GM12878 (cell line): ENCODE data around the gene TAS2R42. TPM values are rescaled to one million over a fixed set of nuclear protein-coding genes. Genes with fewer than 3 reads are reported as not detected.

Experiments
- ATAC-seq: fragments of 200-7000 bp; cut with Tn5 transposase; 3 replicates; pipeline ENCODE4 v1.9.1; 2020; ENCODE audit warnings: mild to moderate bottlenecking, moderate library complexity
- BruUV-seq: library from RNA; stranded (reverse); fragments of 400-500 nt; replicated peaks from 2 replicates; lab custom pipeline; 2021; lab: Mats Ljungman, UMichigan
- CTCF ChIA-PET: fragments of 300-600 bp; sonication (Branson Sonifier 250); formaldehyde crosslinking; extraction: SDS; loops from one replicate; lab custom pipeline; 2021; ENCODE audit warnings: inconsistent platforms; lab: Yijun Ruan, JAX
- POLR2A ChIA-PET: fragments of 350-600 bp; formaldehyde crosslinking; extraction: SDS; loops from one replicate; lab custom pipeline; 2021; ENCODE audit warnings: inconsistent platforms; lab: Charles Lee
- RAD21 ChIA-PET: fragments of 300-600 bp; sonication (Branson Sonifier 250); formaldehyde crosslinking; loops from one replicate; lab custom pipeline; 2023; ENCODE audit warnings: antibody characterized with exemption; ENCODE audit not compliant: unreplicated experiment; lab: Charles Lee
- SMC1A ChIA-PET: fragments of 300-600 bp; sonication (Branson Sonifier 250); formaldehyde crosslinking; loops from one replicate; lab custom pipeline; 2023; ENCODE audit not compliant: unreplicated experiment, uncharacterized antibody; lab: Charles Lee
- DNase-seq: peaks from one replicate; pipeline ENCODE4 v3.0.0-alpha.2; 2011; ENCODE audit warnings: low read depth, low spot score
- FAIRE-seq: peaks from 3 replicates; lab custom pipeline; 2011; peaks lifted over from hg19 to GRCh38; lab: Jason Lieb, UNC
- H2AFZ ChIP-seq: 2 replicates; pipeline ENCODE4 v1.6.0; 2011; ENCODE audit warnings: low read depth, low read length, control low read depth; ENCODE audit not compliant: control insufficient read depth
- H3K27ac ChIP-seq: 2 replicates; pipeline ENCODE4 v1.5.1; 2011; ENCODE audit warnings: control low read depth; ENCODE audit not compliant: control insufficient read depth, insufficient read depth
- H3K27me3 ChIP-seq, 2 experiments: replicated peaks in 1 of 2; 2 replicates each; pipeline versions ENCODE4 v1.6.0 to v1.6.1; 2011; ENCODE audit warnings: low read length in 1 of 2; ENCODE audit not compliant: control insufficient read depth in 2 of 2, insufficient read depth in 2 of 2
- H3K36me3 ChIP-seq, 2 experiments: 2 replicates each; pipeline ENCODE4 v1.5.1; 2011; ENCODE audit warnings: low read length in 1 of 2; ENCODE audit not compliant: control insufficient read depth in 2 of 2, insufficient read depth in 2 of 2
- H3K4me1 ChIP-seq: 2 replicates; pipeline ENCODE4 v1.6.1; 2011; ENCODE audit warnings: mild to moderate bottlenecking, low read length, moderate library complexity, mixed read lengths; ENCODE audit not compliant: control insufficient read depth, insufficient read depth
- H3K4me2 ChIP-seq: 2 replicates; pipeline ENCODE4 v1.6.0; 2011; ENCODE audit warnings: control low read depth; ENCODE audit not compliant: control insufficient read depth, insufficient read depth
- H3K4me3 ChIP-seq: fragments of 200-600 bp; sonication (generic); 2 replicates; pipeline ENCODE4 v1.5.1; 2016
- H3K79me2 ChIP-seq: 2 replicates; pipeline ENCODE4 v1.6.0; 2011; ENCODE audit warnings: low read length; ENCODE audit not compliant: control insufficient read depth, insufficient read depth
- H3K9ac ChIP-seq: 2 replicates; pipeline ENCODE4 v1.8.0; 2011; ENCODE audit warnings: low read length, control low read depth, mixed read lengths; ENCODE audit not compliant: control insufficient read depth, insufficient read depth
- H3K9me3 ChIP-seq: replicated peaks from 3 replicates; pipeline ENCODE4 v1.5.1; 2011; ENCODE audit warnings: mild to moderate bottlenecking, low read length; ENCODE audit not compliant: control insufficient read depth, insufficient read depth
- H4K20me1 ChIP-seq: 2 replicates; pipeline ENCODE4 v1.6.0; 2011; ENCODE audit not compliant: control insufficient read depth, insufficient read depth
- ATF3 ChIP-seq: IDR thresholded peaks from 2 replicates; pipeline ENCODE4 v1.6.1; 2011; ENCODE audit warnings: low read depth, mild to moderate bottlenecking, low read length, moderate library complexity, borderline replicate concordance; ENCODE audit errors: extremely low read depth
- BCL11A ChIP-seq: IDR thresholded peaks from 2 replicates; pipeline ENCODE4 v1.6.1; 2011; ENCODE audit warnings: low read depth, low read length
- BHLHE40 ChIP-seq, 2 experiments: fragments of 450-650 bp in 1 of 2; IDR thresholded peaks; 2 replicates each; pipeline ENCODE4 v1.6.1; 2011 to 2017; ENCODE audit warnings: low read depth in 2 of 2, borderline replicate concordance in 1 of 2, improper control_type of control experiment in 1 of 2, low read length in 1 of 2, mild to moderate bottlenecking in 1 of 2
- FOXM1 ChIP-seq: IDR thresholded peaks from 2 replicates; pipeline ENCODE4 v1.6.1; 2012; ENCODE audit warnings: low read depth, mild to moderate bottlenecking, inconsistent platforms, low read length, moderate library complexity
- IKZF1 ChIP-seq: fragments of 450-650 bp; conservative IDR thresholded peaks from 2 replicates; pipeline ENCODE4 v1.6.1; 2017; ENCODE audit warnings: antibody characterized with exemption, mild to moderate bottlenecking
- IRF5 ChIP-seq: fragments of 450-650 bp; IDR thresholded peaks from 2 replicates; pipeline ENCODE4 v1.6.1; 2017; ENCODE audit warnings: borderline replicate concordance
- JUNB ChIP-seq: IDR thresholded peaks from 2 replicates; pipeline ENCODE4 v1.6.1; 2016; ENCODE audit warnings: antibody characterized with exemption, mild to moderate bottlenecking
- LARP7 ChIP-seq: fragments of 450-650 bp; IDR thresholded peaks from 2 replicates; pipeline ENCODE4 v1.6.1; 2017; ENCODE audit warnings: mild to moderate bottlenecking
- POLR2A ChIP-seq: IDR thresholded peaks from 2 replicates; pipeline ENCODE4 v1.6.1; 2011; ENCODE audit warnings: low read depth, mild to moderate bottlenecking, low read length
- RB1 ChIP-seq: fragments of 450-650 bp; formaldehyde crosslinking; IDR thresholded peaks from 2 replicates; pipeline ENCODE4 v1.6.1; 2017; ENCODE audit warnings: mild to moderate bottlenecking, borderline replicate concordance
- SP1 ChIP-seq: IDR thresholded peaks from one replicate; pipeline ENCODE4 v1.6.1; 2011; ENCODE audit warnings: low read depth, low read length
- SRF ChIP-seq, 2 experiments: IDR thresholded peaks; 2 replicates each; pipeline ENCODE4 v1.6.1; 2011; ENCODE audit warnings: low read depth in 2 of 2, low read length in 2 of 2, mild to moderate bottlenecking in 1 of 2, moderate library complexity in 1 of 2
- SUPT20H ChIP-seq: IDR thresholded peaks from 2 replicates; pipeline ENCODE4 v1.6.1; 2011; ENCODE audit warnings: low read depth, mild to moderate bottlenecking, low read length, moderate library complexity, borderline replicate concordance; ENCODE audit not compliant: control insufficient read depth
- TAF1 ChIP-seq: IDR thresholded peaks from 2 replicates; pipeline ENCODE4 v1.6.1; 2011; ENCODE audit warnings: mild to moderate bottlenecking, low read depth, low read length, borderline replicate concordance
- ZNF217 ChIP-seq: fragments of 450-650 bp; IDR thresholded peaks from 2 replicates; pipeline ENCODE4 v1.6.1; 2017; ENCODE audit warnings: antibody characterized with exemption, mild to moderate bottlenecking
- ZZZ3 ChIP-seq: IDR thresholded peaks from 2 replicates; pipeline ENCODE4 v1.6.1; 2011; ENCODE audit warnings: low read depth; ENCODE audit not compliant: control insufficient read depth, insufficient read length
- WGBS: methylation state at CpG from one replicate; pipeline ENCODE4 v1.1.6; 2016; ENCODE audit warnings: low lambda C conversion rate; ENCODE audit not compliant: insufficient replicate concordance, insufficient coverage; ENCODE audit errors: missing lambda C conversion rate; 5-methylcytosine and 5-hydroxymethylcytosine counted together
- in situ Hi-C: fragments of 300-500 bp; cut with MboI; formaldehyde crosslinking; loops from 9 replicates; pipeline ENCODE4 v1.14.3; 2018; ENCODE audit warnings: mixed read lengths
- intact Hi-C: fragments of 100-400 bp; cut with micrococcal nuclease; formaldehyde crosslinking; loops from one replicate; pipeline ENCODE4 v1.14.2; 2022; ENCODE audit not compliant: unreplicated experiment
- polyA plus RNA-seq, 11 experiments: library from polyadenylated mRNA; depleted of rRNA in 4 of 11; unstranded in 6 of 11; stranded (reverse) in 5 of 11; fragments of >200 nt; fragmentation: Nextera tagmentation in 4 of 11; fragmentation: Illumina TruSeq in 1 of 11; extraction: Ambion mirVana in 4 of 11; extraction: Trizol in 1 of 11; gene quantifications; 1 replicate in 1 of 11; 2 replicates in 10 of 11; pipeline versions ENCODE4 v1.2.1 to v1.2.3, GENCODE V29; 2011 to 2016; ENCODE audit warnings: inconsistent platforms in 2 of 11, missing spikeins in 2 of 11, low read depth in 1 of 11
- total RNA-seq, 4 experiments: library from RNA; depleted of rRNA in 3 of 4; stranded (reverse); fragments of >200 nt in 3 of 4; fragmentation: Illumina TruSeq in 1 of 4; extraction: Trizol in 1 of 4; gene quantifications; 2 replicates each; pipeline versions ENCODE4 v1.2.1 to v1.2.3, GENCODE V29; 2013 to 2021

The TAS2R42 gene
- total and polyA plus RNA-seq, 10 of the 15 experiments (the other 5 are each of a cell fraction or from before 2014, with no cell fraction given), result not detected

GRCh38 chr12:11227373-11227772 lies 40.6 kb upstream of the TAS2R42 start (continued):
- TF ChIP-seq ATF3 (no peak), SUPT20H (no peak), SP1 (no peak), ZZZ3 (no peak), BCL11A (no peak), BHLHE40 (IDR thresholded peaks at IDR 0.05; ENCODE audit: borderline replicate concordance in 1 of 2, low read depth in 2 of 2, low read length in 1 of 2) (no peak), POLR2A (no peak), JUNB (no peak), IRF5 (no peak), LARP7 (no peak)

GRCh38 chr12:11209113-11209512 lies 22.4 kb upstream of the TAS2R42 start:
- Histone ChIP-seq H4K20me1 (no peaks in the 10 kb centered on the region), H3K9me3 (no peaks in the 10 kb centered on the region; the same call in 2 of the 3 replicates), H3K4me2 (no peak overlapping the region), H3K27ac (no peak overlapping the region), H2AFZ (no peak overlapping the region), H3K79me2 (no peaks in the 10 kb centered on the region), H3K9ac (no peak overlapping the region), H3K36me3 (no peaks in the 10 kb centered on the region), H3K4me3 (no peak overlapping the region), H3K4me1 (no peaks in the 10 kb centered on the region), H3K27me3 (no peaks in the 10 kb centered on the region)
- RAD21 ChIA-PET, result interaction anchor here (0.7 to 1.0 kb wide), 2 partner anchors 318 to 438 kb away, joined by 3 to 4 read pairs; no protein-coding TSS in a partner anchor
- ATAC-seq (no peak), DNase-seq (no peak), FAIRE-seq (no peak)
- CTCF ChIA-PET, result interaction anchor here (1.0 kb wide), 1 partner anchor 298 kb away, joined by 3 read pairs; no protein-coding TSS in a partner anchor
- in situ Hi-C loops (no loop called here), intact Hi-C loops (no loop called here)
- POLR2A ChIA-PET, result no interaction called here
- TF ChIP-seq TAF1, result no peak
- TF ChIP-seq SRF (IDR thresholded peaks at IDR 0.05; ENCODE audit: low read depth in 2 of 2, low read length in 2 of 2), result no peak
- no peak for TF ChIP-seq RB1
- TF ChIP-seq IKZF1, result no peak
- TF ChIP-seq FOXM1, result no peak
- TF ChIP-seq ZNF217, result no peak
- SMC1A ChIA-PET, result no interaction called here
- 33% methylated on average over 1 of the region's 1 CpG for WGBS
- no TSS peak for BruUV-seq
